GM19238 (cell line): Measurements from ENCODE around the gene EARS2.
A peak's percentile ranks its signal among the peaks of the same experiment; 100 is the strongest.
"Not testable (repeated sequence)": the region's sequence is repeated elsewhere in the genome, so short reads cannot be mapped to it uniquely, and the experiment has no call there.

ENCODE experiments used
- DNase-seq: peaks from one replicate; pipeline ENCODE4 v3.0.0; 2011; ENCODE audit warnings: low spot score; ENCODE audit not compliant: insufficient read length

Gene EARS2

DNA sequence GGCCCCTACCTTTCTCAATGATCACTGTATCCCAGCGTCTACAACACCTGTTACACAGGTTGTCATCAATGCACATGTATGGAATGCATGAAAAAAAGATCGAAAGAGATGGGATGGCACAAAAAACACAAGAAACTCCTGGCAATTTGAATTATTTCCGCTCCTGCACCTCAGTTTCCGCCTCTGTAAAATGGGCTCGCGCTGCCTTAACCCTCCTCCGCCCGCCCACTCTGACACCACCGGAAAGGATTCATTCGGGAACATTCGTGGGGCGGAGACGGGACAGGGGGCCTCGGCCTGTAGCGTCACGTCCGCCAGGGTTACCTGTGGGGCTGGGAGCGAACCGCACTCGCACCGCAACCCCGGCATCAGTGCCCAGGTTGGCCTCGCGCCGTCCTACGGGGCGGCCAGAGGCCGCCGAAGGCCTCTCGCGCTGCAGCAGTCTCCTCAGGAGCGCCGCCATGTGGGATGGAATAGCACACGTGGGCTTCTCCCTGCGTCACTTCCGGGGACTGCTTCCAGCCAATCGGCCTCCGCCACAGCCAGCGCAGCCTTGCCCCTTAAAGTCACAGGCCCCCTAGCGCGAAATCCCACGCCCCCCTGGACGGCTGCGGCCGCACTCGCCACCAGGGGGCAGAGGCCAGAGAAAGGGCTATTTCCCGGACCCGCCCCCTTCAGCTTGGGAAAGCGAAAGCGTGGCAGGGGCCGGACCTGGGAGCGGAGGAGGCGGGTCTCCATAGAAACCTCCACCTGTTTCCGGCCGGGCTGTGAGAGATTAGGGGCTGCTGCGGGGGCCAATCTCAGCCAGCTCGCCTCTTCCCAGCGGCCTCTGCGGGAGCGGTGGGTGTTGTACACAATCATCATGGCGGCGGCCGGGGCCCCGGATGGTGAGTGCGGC, at the start of gene EARS2, which contains the start of gene UBFD1:
Gene EARS2 (minus strand): TSS at position 470 of the 898 bp plus-strand sequence. CDS start 7 bp downstream, at position 463.
Gene UBFD1 (plus strand): TSS at position 847 of the 898 bp plus-strand sequence. CDS start 16 bp downstream, at position 863.
- peak; percentile 92 for DNase-seq

DNA sequence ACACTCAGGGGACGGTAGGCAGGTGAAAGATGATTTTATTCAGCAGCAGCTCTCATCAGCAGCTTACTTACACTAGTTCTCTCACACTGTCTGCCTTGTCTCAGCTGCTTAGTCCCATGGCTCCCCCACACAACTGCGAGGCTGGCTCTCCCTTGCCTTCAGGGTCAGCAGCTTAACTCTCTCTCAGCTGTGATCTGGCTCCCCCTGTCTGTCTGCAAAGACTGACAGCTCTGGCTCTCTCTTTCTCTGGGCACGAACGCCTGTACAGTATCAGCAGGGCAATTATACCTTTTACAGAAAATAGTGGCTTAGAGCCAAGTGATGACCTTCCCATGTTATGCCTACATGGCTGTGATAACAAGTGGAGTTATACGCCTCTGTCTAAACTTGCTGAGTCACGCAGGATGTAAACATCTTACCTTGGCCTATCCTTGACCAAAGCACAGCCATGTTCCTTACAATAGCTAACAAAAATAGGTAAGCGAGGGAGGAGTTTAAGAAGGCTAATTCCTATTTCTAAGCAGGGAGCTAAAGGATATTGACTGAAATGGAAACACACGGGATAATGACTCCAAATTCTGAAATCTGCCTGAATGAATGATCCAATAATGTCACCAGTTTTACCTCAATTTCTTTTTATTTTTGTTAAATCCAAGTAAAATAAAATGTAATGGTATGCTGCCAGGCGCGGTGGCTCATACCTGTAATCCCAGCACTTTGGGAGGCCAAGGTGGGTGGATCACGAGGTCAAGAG, 40.0 kb upstream of the EARS2 start:
- DNase-seq = no peak

DNA sequence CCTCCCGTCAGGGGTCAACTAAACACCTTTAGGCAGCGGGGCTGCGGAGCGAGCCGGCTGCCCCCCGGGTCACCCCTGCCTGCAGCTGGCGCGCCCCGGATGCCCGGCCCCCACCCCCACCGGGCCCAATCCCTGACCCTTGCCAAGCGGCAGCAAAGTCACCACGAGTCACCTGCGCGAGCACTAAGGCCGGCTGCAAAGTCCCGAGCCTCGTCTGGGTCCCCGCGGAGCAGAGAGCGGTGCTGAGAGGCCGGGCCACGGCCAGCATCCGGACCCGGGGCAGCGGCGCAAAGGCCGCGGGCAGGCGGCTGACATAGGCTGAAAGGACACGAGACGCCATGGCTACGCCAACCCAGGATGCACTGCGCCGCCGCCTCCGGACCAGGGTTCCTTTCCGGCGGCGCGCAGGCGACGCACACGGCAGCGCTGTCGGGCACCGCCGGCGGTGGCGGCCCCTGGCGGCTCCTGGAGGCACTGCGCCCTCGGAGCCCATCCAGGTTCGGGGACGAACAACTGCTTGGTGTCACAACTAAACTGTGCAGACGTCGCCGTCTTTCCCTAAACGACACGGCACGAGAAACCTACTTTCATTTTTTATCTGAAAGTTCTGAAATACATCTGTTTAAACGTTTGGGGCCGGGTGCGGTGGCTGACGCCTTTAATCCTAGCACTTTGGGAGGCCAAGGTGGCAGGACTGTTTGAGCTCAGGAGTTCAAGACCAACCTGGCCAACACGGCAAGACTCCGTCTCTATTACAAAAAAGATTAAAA, 39.0 kb upstream of the EARS2 start, which contains the start of gene NDUFAB1:
Gene NDUFAB1 (minus strand): TSS at position 366 of the 770 bp plus-strand sequence. CDS start 26 bp downstream, at position 340.
- peak; percentile 91 for DNase-seq

DNA sequence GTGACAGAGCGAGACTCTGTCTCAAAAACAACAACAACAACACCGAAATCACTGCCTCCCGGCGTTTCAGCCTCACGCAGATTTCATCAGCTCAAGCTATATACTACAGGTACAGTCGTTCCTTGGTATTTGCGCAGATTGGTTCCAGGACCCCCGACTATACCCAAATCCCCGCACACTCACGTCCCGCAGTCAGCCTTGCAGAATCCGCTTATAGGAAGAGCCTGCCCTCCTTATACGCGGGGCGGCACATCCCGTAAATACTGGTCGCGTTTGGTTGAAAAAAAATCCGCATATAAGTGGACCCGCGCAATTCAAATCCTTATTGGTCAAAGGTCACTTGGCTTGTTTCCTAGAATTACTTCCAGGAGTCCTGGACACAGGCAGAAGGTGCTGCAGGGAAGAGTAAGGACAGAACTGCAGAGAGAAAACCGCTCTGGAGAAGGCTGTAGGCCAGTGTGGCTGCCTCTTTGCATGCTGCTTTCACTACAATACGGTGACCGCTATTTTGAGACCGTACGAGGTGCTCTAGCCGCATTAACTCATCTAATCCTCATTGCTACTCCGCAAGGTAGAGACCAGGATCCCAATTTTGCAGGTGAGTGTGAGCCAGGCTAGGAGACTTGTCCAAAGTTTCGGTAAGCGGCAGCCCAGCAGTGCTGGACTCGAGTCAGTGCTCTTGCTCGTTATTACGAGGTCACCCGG, 38.2 kb upstream of the EARS2 start:
- no peak for DNase-seq

DNA sequence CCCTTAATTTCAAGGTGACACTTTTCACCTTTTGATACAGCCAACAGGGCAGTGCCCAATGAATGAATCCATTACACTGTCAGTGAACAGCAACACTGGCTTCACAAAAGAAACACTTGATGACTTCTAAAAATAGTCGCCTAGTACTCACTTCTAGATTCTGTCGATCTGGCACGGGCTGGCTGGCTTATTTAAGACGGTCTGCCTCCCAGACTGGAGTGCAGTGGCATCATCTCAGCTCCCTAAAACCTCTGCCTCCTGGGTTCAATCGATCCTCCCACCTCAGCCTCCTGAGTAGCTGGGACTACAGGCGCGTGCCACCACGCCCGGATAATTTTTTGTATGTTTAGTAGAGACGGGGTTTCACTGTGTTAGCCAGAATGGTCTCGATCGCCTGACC, 37.0 kb upstream of the EARS2 start:
- no peak for DNase-seq

DNA sequence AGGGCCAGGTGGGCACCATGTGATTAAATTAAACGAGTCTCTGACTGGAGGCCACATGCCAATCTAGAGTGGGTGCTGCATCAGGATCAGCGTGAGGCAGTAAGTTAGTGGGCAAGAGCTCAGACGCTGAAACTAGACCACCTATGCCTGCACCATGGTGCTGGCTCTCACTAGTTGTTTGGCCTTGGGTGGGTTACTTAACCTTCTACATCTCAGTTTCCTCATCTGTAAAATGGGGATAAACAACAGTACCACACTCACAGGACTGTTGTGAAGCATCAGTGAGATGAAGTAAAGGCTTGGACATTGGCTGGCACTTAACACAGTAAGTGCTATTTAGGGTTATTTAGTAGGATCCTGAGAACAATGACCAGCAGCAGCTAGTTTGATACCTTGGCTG, 33.0 kb upstream of the EARS2 start:
- DNase-seq = no peak

DNA sequence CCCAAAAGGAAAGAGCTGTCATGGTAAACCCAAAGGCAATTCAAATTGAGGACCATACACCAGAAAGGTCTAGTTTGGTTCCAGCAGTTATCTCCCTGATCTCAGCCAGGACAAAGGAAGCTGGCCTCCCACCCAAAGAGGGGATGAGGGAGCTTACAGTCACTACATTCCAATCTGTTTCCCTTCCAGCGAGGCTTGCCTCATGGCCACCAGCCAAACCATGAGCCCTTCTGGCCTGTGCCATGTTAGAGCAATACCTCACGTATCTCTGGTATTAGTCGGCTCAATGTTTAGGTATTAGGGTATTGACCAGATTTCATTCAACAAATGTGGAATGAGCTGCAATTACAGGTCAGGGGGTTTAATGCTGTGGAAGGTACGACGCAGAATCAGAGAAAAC, 30.6 kb upstream of the EARS2 start:
- no peak for DNase-seq

DNA sequence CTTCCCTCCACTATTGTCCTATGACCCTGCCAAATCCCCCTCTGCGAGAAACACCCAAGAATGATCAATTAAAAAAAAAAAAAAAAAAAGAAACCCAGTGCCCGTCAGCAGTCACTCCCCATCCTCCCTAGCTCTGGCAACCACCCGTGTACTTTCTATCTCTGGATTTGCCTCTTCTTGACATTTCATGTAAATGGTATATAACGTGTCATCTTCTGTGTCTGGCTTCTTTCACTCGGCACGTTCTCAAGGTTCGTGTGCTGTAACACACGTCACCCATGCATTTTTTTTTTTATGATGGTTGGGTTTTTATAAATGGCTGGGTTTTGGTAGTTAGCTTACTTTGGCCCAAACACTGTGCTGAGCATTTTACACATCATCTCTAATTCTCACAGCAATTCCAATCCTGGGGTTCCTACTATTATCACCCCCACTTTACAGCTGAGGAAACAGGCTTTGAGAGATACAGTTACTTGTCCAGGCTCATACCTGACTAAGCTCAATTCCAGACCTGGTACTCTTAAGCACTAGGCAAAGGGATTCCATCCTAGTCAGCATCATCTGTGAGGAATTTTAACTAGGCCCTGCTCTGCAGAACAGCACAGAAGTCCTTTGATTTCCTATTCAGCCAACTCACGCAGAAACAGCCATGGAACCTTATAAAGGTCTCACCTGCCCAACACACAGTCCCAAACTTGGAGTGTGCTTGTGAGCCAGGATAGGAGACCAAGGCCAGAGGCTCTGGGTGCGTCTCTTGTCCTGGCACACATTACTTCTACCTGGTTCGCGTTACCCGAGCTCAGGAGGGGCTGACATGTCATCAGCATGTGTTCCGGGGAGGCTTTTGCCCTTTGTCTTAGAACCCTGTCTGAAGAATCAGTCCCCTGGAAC, 27.3 kb upstream of the EARS2 start:
- DNase-seq = no peak

DNA sequence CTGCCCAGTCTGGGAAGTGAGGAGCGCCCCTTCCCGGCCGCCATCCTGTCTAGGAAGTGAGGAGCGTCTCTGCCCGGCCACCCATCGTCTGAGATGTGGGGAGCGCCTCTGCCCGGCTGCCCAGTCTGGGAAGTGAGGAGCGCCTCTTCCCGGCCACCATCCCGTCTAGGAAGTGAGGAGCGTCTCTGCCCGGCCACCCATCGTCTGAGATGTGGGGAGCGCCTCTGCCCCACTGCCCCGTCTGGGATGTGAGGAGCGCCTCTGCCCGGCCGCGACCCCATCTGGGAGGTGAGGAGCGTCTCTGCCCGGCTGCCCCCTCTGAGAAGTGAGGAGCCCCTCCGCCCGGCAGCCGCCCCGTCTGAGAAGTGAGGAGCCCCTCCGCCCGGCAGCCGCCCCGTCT, 26.1 kb upstream of the EARS2 start:
- not testable (repeated sequence) for DNase-seq

DNA sequence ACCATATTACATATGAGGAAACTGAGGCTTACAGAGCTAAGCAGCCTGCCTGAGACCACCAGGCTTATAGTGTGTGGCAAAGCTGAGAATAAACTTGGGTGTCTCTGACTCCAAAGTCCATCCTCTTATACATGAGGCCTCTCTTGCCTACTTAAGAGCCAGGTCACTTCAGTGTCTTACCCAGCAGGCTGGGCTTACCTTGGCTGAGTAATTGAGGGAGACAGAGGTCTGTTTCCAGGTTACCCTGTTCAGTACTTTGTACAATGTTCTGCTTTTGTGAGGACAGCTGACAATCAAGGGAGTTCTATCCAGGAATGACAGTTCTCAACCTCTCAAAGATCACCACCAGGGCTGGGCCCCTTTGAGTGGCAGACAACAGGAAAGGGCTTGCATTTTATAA, 24.6 kb upstream of the EARS2 start:
- DNase-seq = no peak

DNA sequence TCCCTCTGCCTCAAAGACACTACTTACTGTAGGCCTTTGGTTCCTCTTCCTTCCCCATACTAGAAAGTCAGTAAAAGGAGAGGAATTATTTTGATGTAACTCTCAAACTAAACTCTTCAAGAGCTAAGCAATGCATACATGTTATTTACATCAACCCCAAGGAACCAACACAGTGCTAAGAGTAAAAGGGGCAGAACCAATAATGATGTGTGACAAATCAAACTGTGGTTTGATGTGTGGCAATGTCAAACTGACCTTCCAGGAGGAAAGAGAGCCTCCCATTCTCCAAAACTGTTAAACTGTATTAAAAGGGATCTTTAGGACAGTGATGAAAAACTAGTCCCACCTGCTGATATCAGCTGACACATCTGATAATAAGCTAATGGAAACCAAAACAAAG, 23.2 kb upstream of the EARS2 start:
- no peak for DNase-seq

DNA sequence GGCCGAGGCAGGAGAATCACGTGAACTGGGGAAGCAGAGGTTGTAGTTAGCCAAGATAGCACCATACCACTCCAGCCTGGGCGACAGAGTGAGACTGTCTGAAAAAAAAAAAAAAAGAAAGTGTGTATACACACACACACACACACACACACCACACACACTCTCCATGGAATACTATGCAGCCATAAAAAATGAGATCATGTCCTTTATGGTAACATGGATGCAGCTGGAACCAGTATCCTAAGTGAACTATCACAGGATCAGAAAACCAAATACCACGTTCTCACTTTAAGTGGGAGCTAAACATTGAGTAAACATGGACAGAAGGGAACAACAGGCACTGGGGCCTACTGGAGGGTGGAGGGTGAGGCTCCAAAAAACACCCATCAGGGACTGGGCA, 22.2 kb upstream of the EARS2 start:
- DNase-seq = no peak

DNA sequence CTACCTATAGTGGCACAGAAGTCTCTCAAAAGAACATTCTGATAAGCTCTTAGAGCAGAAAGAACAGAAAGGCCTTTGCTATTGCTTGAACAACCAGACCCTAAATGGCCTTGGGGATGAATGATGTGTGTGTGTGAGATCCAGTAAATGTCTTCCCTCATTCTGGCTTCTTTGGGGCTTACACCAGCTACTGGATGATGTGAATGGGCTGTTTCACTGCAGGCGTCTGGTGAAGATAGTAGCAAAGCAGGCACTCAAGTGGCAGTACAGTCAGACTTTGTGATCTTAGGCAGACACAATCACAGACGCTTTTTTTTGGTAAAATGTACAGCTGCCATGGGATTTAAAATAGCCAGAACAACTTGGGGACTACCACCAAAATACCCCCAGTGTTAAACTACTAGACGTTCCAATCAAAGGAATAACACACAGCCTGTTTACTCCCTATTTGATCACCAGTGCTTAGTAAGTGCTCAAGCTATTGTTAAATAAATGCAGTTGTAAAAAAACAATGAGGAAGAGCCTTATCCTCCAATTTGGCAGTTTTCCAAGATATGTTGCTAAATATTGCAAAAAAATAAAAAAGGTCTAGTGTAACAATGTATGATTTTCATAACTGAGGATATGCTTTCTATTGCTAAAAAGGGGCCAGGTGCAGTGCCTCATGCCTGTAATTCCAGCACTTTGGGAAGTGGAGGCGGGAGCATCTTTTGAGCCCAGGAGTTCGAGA, 21.1 kb upstream of the EARS2 start:
- no peak for DNase-seq

DNA sequence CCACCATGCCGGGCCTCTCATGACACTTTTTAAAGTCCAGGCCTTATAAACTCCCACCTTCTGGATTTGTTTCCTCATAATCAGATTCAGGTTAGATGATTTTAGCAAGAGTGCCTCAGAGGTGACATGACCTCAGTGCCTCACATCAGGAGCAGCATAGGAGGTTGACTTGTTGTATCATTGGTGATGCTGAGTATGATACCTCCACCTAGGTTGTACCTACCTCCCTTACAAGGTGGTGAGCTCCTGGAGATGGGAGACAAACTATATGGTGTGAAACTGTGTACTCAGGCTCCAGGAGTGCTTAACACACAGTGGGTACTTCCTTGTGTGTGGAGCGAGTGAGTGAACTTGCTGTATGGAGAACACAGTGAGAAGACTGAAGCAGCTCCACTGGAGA, 20.3 kb upstream of the EARS2 start:
- no peak for DNase-seq

DNA sequence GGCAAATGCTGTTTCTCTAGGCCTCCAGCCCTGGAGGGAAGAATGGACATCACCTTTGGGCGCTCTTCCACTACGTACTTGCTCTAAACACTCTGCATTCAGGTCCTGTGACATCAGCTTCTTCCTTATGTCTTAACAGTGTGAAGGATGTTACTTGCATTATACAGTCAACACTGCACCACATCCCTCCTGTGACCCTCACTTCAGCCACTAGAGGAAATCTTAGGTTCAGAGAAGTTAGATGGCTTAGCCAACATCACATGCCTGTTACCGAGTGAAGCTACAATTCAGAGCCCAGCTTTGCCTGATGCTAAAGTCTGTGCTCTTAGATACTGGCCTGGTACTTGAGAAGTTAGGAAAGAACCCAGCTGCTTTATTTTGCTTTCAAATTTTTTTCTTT, 18.7 kb upstream of the EARS2 start:
- DNase-seq = no peak

DNA sequence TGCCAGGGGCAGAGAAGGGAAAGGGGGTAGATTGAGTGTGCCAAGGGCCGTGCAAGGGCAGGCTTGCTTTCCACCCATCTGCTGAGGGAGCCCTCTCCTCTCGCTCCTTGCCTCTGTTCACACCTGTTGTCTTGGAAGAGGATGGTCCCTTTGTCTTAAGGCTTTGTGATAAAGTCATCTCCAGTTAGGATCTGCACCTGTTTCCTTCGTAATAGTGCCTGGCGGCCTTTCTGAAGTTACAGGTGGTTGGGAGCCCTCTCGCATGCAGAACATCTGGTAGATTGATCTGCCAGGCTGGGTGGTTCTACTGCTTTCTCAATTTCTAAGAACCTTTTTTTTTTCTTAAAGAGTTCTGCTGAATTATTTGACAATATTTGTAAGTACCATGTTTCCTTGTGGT, 16.7 kb upstream of the EARS2 start:
- DNase-seq = no peak

DNA sequence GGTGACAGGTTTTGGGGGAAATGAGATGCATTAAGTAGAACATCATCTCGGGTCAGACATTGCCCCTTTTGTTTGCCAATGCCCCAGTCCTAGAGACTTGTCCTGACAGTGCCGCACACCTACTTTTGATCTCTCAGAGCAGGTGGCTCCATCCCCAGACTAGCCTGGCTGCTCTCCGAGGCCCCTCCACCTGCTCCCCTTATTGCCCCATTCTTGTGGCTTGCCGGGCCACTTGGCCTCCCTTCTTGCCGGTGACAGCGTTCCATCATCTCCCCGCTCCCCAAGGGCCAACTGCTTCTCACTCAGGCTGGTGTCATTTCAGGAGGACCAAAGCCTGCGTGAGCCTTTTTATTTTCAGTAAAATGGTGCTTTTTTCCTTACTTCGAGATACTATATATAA, 15.2 kb upstream of the EARS2 start:
- DNase-seq = no peak

DNA sequence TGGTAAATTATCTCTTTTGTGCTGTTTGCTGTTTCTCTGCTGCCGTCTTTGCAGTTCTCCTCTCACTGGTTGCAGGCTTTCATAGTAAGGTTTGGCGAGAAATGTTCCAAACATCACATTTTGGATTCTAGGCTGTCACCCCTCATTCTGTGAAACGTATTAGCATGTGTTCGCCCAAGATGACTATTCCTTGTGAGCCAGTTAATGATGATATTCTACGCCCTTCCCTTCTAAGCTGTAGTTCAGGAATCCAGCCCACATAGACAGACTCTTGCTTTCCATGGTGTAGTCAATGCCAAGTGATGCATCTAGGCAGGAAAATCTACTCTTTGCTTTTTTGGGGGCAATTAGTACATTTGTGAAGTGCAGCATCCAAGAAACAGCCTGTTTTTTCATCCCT, 14.7 kb upstream of the EARS2 start:
- no peak for DNase-seq

DNA sequence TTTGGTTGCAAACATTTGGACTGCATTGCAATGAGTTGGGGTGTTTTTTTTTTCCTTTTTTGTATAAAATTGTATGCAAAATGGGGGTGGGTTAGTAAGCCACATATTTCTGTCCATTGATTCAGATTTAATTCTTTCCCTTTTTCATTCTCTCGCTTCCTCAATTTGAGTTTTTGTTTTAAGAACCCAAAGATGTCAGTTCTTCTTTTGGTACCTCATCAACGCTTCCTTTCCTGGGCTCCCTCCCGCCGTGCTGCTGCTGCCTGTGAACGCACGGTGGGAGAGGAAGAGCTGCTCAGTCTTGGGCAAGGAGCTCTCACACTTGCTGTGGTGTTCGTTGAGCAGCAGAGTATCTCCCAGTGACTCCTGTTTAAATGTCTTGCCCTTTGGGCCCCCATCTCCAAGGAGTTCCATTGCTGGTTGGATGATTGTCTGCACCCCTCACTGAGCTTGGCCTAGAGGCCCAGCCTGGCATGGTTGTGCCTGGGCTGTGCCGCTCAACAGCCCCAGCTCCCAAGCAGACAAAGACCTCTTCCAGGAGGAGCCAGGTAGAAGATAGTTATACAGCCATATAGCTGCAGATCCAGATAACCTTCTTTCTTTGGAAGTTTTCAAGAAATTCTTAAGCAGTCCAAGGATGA, 14.0 kb upstream of the EARS2 start:
- no peak for DNase-seq
